H1 (cell line): ENCODE data around the gene KRT3. TPM values are rescaled to one million over a fixed set of nuclear protein-coding genes. Genes with fewer than 3 reads are reported as not detected.

Source experiments
- CTCF ChIA-PET: fragments of 300-600 bp; sonication (Branson Sonifier 250); formaldehyde crosslinking; loops from one replicate; lab custom pipeline; 2021; ENCODE audit not compliant: partially characterized antibody; lab: Charles Lee
- POLR2A ChIA-PET: fragments of 300-600 bp; sonication (Branson Sonifier 250); formaldehyde crosslinking; loops from one replicate; lab custom pipeline; 2021; ENCODE audit warnings: inconsistent platforms; ENCODE audit not compliant: partially characterized antibody; lab: Charles Lee
- DNase-seq, 2 experiments: peaks; one replicate each; pipeline versions ENCODE4 v3.0.0 to v3.0.0-alpha.2; 2010 to 2022; ENCODE audit warnings: low spot score in 2 of 2, low read depth in 1 of 2, mixed read lengths in 1 of 2
- FAIRE-seq: peaks from 2 replicates; lab custom pipeline; 2011; peaks lifted over from hg19 to GRCh38; lab: Jason Lieb, UNC
- H2AFZ ChIP-seq: 2 replicates; pipeline ENCODE4 v1.8.1; 2012; ENCODE audit warnings: low read length, inconsistent platforms
- H2AK5ac ChIP-seq: 2 replicates; pipeline ENCODE4 v1.6.1; 2013; ENCODE audit warnings: low read depth, low read length
- H2BK120ac ChIP-seq: replicated peaks from 2 replicates; pipeline ENCODE3; 2013; ENCODE audit warnings: low read depth, low read length, inconsistent platforms
- H2BK12ac ChIP-seq: 2 replicates; pipeline ENCODE4 v1.6.1; 2013; ENCODE audit warnings: low read depth, low read length
- H2BK15ac ChIP-seq: 2 replicates; pipeline ENCODE4 v1.6.1; 2013; ENCODE audit warnings: low read length
- H2BK20ac ChIP-seq: 2 replicates; pipeline ENCODE4 v1.6.1; 2013; ENCODE audit warnings: low read length
- H2BK5ac ChIP-seq: 2 replicates; pipeline ENCODE4 v1.6.1; 2013; ENCODE audit warnings: low read depth, low read length
- H3K14ac ChIP-seq: 2 replicates; pipeline ENCODE4 v1.6.1; 2013; ENCODE audit warnings: inconsistent platforms; ENCODE audit not compliant: insufficient read length
- H3K18ac ChIP-seq: 2 replicates; pipeline ENCODE4 v1.6.1; 2013; ENCODE audit warnings: low read length; ENCODE audit errors: extremely low read depth
- H3K23ac ChIP-seq: 2 replicates; pipeline ENCODE4 v1.6.1; 2013; ENCODE audit warnings: inconsistent platforms; ENCODE audit not compliant: insufficient read length
- H3K23me2 ChIP-seq: 2 replicates; pipeline ENCODE4 v1.6.1; 2013; ENCODE audit warnings: low read depth, low read length
- H3K27ac ChIP-seq: 2 replicates; pipeline ENCODE4 v1.6.1; 2011; ENCODE audit warnings: low read depth, low read length, inconsistent platforms
- H3K27me3 ChIP-seq, 4 experiments: replicated peaks in 1 of 4; 1 replicate in 1 of 4; 2 replicates in 3 of 4; pipeline versions ENCODE4 v1.6.1 to v1.8.1; 2011 to 2013; ENCODE audit warnings: low read length in 3 of 4, mild to moderate bottlenecking in 3 of 4, inconsistent platforms in 2 of 4, mixed read lengths in 2 of 4, moderate library complexity in 1 of 4; ENCODE audit not compliant: control insufficient read depth in 3 of 4, insufficient read depth in 3 of 4; ENCODE audit errors: extremely low read depth in 1 of 4
- H3K36me3 ChIP-seq, 4 experiments: 2 replicates each; pipeline versions ENCODE4 v1.6.1 to v1.8.1; 2011 to 2013; ENCODE audit warnings: mild to moderate bottlenecking in 4 of 4, low read length in 3 of 4, moderate library complexity in 2 of 4, control low read depth in 1 of 4, inconsistent platforms in 1 of 4; ENCODE audit not compliant: insufficient read depth in 4 of 4, control insufficient read depth in 2 of 4
- H3K4ac ChIP-seq: replicated peaks from 2 replicates; pipeline ENCODE3; 2013; ENCODE audit warnings: low read length, low read depth, mixed read lengths, inconsistent platforms; ENCODE audit not compliant: insufficient read length
- H3K4me1 ChIP-seq, 4 experiments: replicated peaks in 1 of 4; 1 replicate in 1 of 4; 2 replicates in 3 of 4; pipeline versions ENCODE4 v1.6.1 to v1.8.1; 2011 to 2013; ENCODE audit warnings: low read length in 3 of 4, inconsistent platforms in 2 of 4, mixed read lengths in 1 of 4; ENCODE audit not compliant: insufficient read depth in 4 of 4, control insufficient read depth in 3 of 4
- H3K4me2 ChIP-seq, 2 experiments: 2 replicates each; pipeline versions ENCODE4 v1.6.1 to v1.8.1; 2011 to 2013; ENCODE audit warnings: low read depth in 2 of 2, low read length in 2 of 2, control low read depth in 1 of 2, inconsistent platforms in 1 of 2, mild to moderate bottlenecking in 1 of 2; ENCODE audit not compliant: insufficient read depth in 1 of 2
- H3K4me3 ChIP-seq, 4 experiments: fragments of 200-600, 300-600 bp in 1 of 4; sonication (generic), shearing (Covaris generic), sonication (Bioruptor Twin) in 1 of 4; 2 replicates each; pipeline versions ENCODE4 v1.5.1 to v1.8.1; 2011 to 2016; ENCODE audit warnings: low read length in 4 of 4, low read depth in 3 of 4, control low read depth in 2 of 4, inconsistent platforms in 2 of 4, mild to moderate bottlenecking in 2 of 4, mixed read lengths in 1 of 4, moderate library complexity in 1 of 4; ENCODE audit not compliant: insufficient read depth in 2 of 4; ENCODE audit errors: extremely low read depth in 1 of 4
- H3K56ac ChIP-seq: replicated peaks from 2 replicates; pipeline ENCODE3; 2013; ENCODE audit warnings: low read depth, mild to moderate bottlenecking, mixed read lengths, low read length, inconsistent platforms; ENCODE audit not compliant: insufficient read length
- H3K79me1 ChIP-seq: 2 replicates; pipeline ENCODE4 v1.6.1; 2013; ENCODE audit warnings: low read depth, low read length, control low read depth
- H3K79me2 ChIP-seq, 2 experiments: 2 replicates each; pipeline versions ENCODE4 v1.6.1 to v1.8.1; 2012 to 2013; ENCODE audit warnings: low read length in 2 of 2, mild to moderate bottlenecking in 2 of 2, inconsistent platforms in 1 of 2; ENCODE audit not compliant: insufficient read depth in 2 of 2, control insufficient read depth in 1 of 2
- H3K9ac ChIP-seq, 4 experiments: replicated peaks in 1 of 4; 1 replicate in 1 of 4; 2 replicates in 3 of 4; pipeline versions ENCODE4 v1.6.1 to v1.8.1; 2011 to 2013; ENCODE audit warnings: low read depth in 3 of 4, low read length in 3 of 4, control low read depth in 2 of 4, mild to moderate bottlenecking in 2 of 4, moderate library complexity in 2 of 4, inconsistent platforms in 1 of 4; ENCODE audit errors: extremely low read depth in 1 of 4
- H3K9me3 ChIP-seq, 2 experiments: 2 replicates each; pipeline versions ENCODE4 v1.6.1 to v1.8.1; 2012 to 2013; ENCODE audit warnings: mild to moderate bottlenecking in 2 of 2, moderate library complexity in 2 of 2, control low read depth in 1 of 2, inconsistent platforms in 1 of 2, low read depth in 1 of 2, low read length in 1 of 2, mixed read lengths in 1 of 2; ENCODE audit not compliant: insufficient read depth in 2 of 2
- H4K20me1 ChIP-seq, 2 experiments: replicated peaks in 1 of 2; 2 replicates each; pipeline versions ENCODE3 to v1.8.1; 2011 to 2013; ENCODE audit warnings: inconsistent platforms in 2 of 2, low read length in 2 of 2, mild to moderate bottlenecking in 1 of 2; ENCODE audit not compliant: insufficient read depth in 2 of 2, control insufficient read depth in 1 of 2
- H4K5ac ChIP-seq: 2 replicates; pipeline ENCODE4 v1.6.1; 2013; ENCODE audit warnings: low read length, low read depth, mixed read lengths, inconsistent platforms; ENCODE audit not compliant: insufficient read length
- H4K8ac ChIP-seq: 2 replicates; pipeline ENCODE4 v1.8.0; 2013; ENCODE audit warnings: mild to moderate bottlenecking, moderate library complexity, low read length, inconsistent platforms; ENCODE audit not compliant: insufficient read depth; ENCODE audit errors: extremely low read depth
- H4K91ac ChIP-seq: replicated peaks from 2 replicates; pipeline ENCODE3; 2013; ENCODE audit warnings: low read length, mixed read lengths, inconsistent platforms; ENCODE audit not compliant: insufficient read length
- ATF3 ChIP-seq: IDR thresholded peaks from 2 replicates; pipeline ENCODE4 v1.6.1; 2011; ENCODE audit warnings: low read depth, mild to moderate bottlenecking, low read length; ENCODE audit not compliant: insufficient read depth
- BCL11A ChIP-seq, 2 experiments: IDR thresholded peaks; one replicate each; pipeline ENCODE4 v1.6.1; 2011; ENCODE audit warnings: low read depth in 2 of 2, low read length in 2 of 2, mild to moderate bottlenecking in 2 of 2
- EGR1 ChIP-seq: IDR thresholded peaks from 2 replicates; pipeline ENCODE4 v1.6.1; 2011; ENCODE audit warnings: low read depth, low read length, borderline replicate concordance
- TAF7 ChIP-seq: optimal IDR thresholded peaks from 2 replicates; pipeline ENCODE3; 2011; ENCODE audit warnings: low read depth, mild to moderate bottlenecking, inconsistent platforms, low read length, moderate library complexity, borderline replicate concordance
- WGBS, 2 experiments: shearing (Covaris generic) in 1 of 2; methylation state at CpG; one replicate each; pipeline versions ENCODE4 v1.1.6 to v1.1.7; 2013 to 2015; ENCODE audit warnings: low lambda C conversion rate in 2 of 2, mixed read lengths in 2 of 2, inconsistent platforms in 1 of 2, low coverage in 1 of 2, missing lambda C conversion rate in 1 of 2; ENCODE audit not compliant: insufficient replicate concordance in 2 of 2, insufficient coverage in 1 of 2, insufficient read length in 1 of 2; ENCODE audit errors: extremely low coverage in 1 of 2, missing lambda C conversion rate in 1 of 2; 5-methylcytosine and 5-hydroxymethylcytosine counted together
- polyA plus RNA-seq, 7 experiments: library from polyadenylated mRNA; depleted of rRNA in 3 of 7; stranded (reverse) in 5 of 7; unstranded in 2 of 7; fragments of >200 nt in 5 of 7; fragments of 200-250 nt in 2 of 7; gene quantifications; 1 replicate in 5 of 7; 2 replicates in 1 of 7; 4 replicates in 1 of 7; pipeline versions ENCODE4 v1.2.1 to v1.2.3, GENCODE V29; 2011 to 2013; ENCODE audit warnings: missing spikeins in 2 of 7, mixed read lengths in 2 of 7
- total RNA-seq: library from RNA; stranded (reverse); fragmentation: NEBNext Ultra II Directional; extraction: Animal tissue kit (Norgen Biotek cat#: 25700); gene quantifications from 2 replicates; pipeline ENCODE4 v1.2.1, GENCODE V29; 2021

The KRT3 gene
- total and polyA plus RNA-seq, 2 of the 8 experiments (the other 6 are each of a cell fraction or from before 2014, with no cell fraction given) = not detected

DNA sequence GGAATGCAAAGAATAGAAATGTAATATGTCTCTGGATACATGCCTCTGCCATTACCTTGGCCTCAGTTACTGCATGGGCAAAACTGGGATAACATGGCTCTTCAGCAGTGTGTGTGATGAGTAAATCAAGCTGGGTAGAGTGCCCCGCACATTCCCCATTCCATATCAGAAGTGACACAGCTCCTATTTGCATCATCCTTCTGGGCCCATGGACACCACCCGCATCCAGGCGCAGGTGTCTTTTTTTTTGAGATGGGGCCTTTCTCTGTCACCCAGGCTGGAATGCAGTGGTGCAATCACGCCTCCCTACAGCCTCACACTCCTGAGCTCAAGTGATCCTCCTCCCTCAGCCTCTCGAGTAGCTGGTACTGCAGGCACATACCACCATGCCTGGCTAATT lies 50.4 kb downstream of the KRT3 start:
- Histone ChIP-seq H4K5ac (no peak overlapping the region), H3K23ac (no peak overlapping the region), H3K4me3 (no peak overlapping the region), H3K27ac (no peak overlapping the region), H4K20me1 (peaks cover 0 to 2% of the 10 kb centered on the region in 2 experiments), H3K79me1 (no peaks in the 10 kb centered on the region), H2AFZ (no peak overlapping the region), H3K79me2 (no peaks in the 10 kb centered on the region), H3K4ac (no peak overlapping the region), H3K23me2 (no peaks in the 10 kb centered on the region), H2BK5ac (no peak overlapping the region), H3K27me3 (peaks cover 0 to 5% (median 0%) of the 10 kb centered on the region in 4 experiments; a peak in 2 of 7 replicates), H4K91ac (no peak overlapping the region), H3K9ac (no peak overlapping the region), H3K14ac (no peak overlapping the region), H3K18ac (no peak overlapping the region), H2BK15ac (no peak overlapping the region), H2BK20ac (no peak overlapping the region), H2AK5ac (no peak overlapping the region), H3K4me2 (no peak overlapping the region), H2BK12ac (no peak overlapping the region), H3K36me3 (no peaks in the 10 kb centered on the region), H3K4me1 (no peaks in the 10 kb centered on the region), H4K8ac (no peak overlapping the region), H3K56ac (no peak overlapping the region), H3K9me3 (no peaks in the 10 kb centered on the region), H2BK120ac (no peak overlapping the region)
- POLR2A ChIA-PET = no interaction called here
- CTCF ChIA-PET = interaction anchor here (1.1 to 1.9 kb wide), 5 partner anchors 11 to 162 kb away, joined by 3 to 5 read pairs (median 4); partner anchors contain the start of gene KRT4
- TF ChIP-seq ATF3 (no peak), TAF7 (no peak), EGR1 (no peak), BCL11A (IDR thresholded peaks at IDR 0.05; ENCODE audit: low read depth in 2 of 2, low read length in 2 of 2) (no peak)
- no peak for FAIRE-seq
- DNase-seq = no peak
- 94% methylated on average over 4 of the region's 5 CpGs; no CpG with 5 or more reads in 1 of the 2 experiments for WGBS, 2 experiments
